Gastrocnemius medialis (tissue), 4 donors: Measurements from ENCODE around the gene KIF16B.

ENCODE experiments used
- POLR2A ChIP-seq, 2 donors: fragments of 450-650 bp; IDR thresholded peaks; one replicate each; pipeline ENCODE4 v1.6.1; 2017; ENCODE audit warnings: antibody characterized with exemption in 2 of 2, mild to moderate bottlenecking in 2 of 2, moderate library complexity in 2 of 2
- TF ChIP-seq, protein P1 (sequence below), 5 experiments: fragments of 450-650 bp in 3 of 5; fragments of 200-600 bp in 2 of 5; sonication (generic) in 2 of 5; IDR thresholded peaks in 4 of 5; conservative IDR thresholded peaks in 1 of 5; 1 replicate in 4 of 5; 2 replicates in 1 of 5; pipeline ENCODE4 v1.5.1; 2016 to 2019; ENCODE audit warnings: antibody characterized with exemption in 5 of 5, mild to moderate bottlenecking in 3 of 5, moderate library complexity in 3 of 5

DNA sequence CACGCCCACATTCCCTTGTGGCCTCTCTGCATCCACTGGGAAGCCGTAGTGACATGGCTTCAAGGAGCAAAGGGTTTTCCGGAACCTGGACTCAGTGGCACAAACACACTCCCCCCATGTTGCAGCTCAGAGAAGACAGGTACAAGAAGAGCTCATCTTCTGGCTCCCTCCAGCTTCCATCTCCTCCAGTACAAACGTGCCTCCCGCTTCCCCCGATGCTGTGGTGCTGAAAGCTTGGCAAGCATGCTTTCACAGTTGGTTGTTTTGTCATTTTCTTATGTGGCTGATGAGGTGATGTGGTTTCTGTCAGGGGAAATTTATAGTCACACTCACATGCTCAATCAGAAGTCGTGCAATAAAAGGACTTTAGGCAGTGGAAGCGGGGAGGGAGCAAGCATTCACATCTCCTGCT, 258.5 kb downstream of the KIF16B start:
- no peak for TF ChIP-seq POLR2A (IDR thresholded peaks at IDR 0.05)
- TF ChIP-seq, protein P1, sequence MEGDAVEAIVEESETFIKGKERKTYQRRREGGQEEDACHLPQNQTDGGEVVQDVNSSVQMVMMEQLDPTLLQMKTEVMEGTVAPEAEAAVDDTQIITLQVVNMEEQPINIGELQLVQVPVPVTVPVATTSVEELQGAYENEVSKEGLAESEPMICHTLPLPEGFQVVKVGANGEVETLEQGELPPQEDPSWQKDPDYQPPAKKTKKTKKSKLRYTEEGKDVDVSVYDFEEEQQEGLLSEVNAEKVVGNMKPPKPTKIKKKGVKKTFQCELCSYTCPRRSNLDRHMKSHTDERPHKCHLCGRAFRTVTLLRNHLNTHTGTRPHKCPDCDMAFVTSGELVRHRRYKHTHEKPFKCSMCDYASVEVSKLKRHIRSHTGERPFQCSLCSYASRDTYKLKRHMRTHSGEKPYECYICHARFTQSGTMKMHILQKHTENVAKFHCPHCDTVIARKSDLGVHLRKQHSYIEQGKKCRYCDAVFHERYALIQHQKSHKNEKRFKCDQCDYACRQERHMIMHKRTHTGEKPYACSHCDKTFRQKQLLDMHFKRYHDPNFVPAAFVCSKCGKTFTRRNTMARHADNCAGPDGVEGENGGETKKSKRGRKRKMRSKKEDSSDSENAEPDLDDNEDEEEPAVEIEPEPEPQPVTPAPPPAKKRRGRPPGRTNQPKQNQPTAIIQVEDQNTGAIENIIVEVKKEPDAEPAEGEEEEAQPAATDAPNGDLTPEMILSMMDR (IDR thresholded peaks at IDR 0.05 in 4 of 5, conservative IDR thresholded peaks at IDR 0.05 in 1 of 5) = no peak
